SK-N-SH (cell line): ENCODE measurements around the gene FXYD2.

Experiments
- EP300 ChIP-seq, 2 experiments: IDR thresholded peaks; 2 replicates each; pipeline versions ENCODE4 v1.4.0 to v1.6.1; 2012; ENCODE audit warnings: borderline replicate concordance in 1 of 2, low read depth in 1 of 2, low read length in 1 of 2
- GABPA ChIP-seq: IDR thresholded peaks from 2 replicates; pipeline ENCODE4 v1.4.0; 2012; ENCODE audit warnings: low read depth, mild to moderate bottlenecking
- JUND ChIP-seq: IDR thresholded peaks from 2 replicates; pipeline ENCODE4 v1.4.0; 2012
- MXI1 ChIP-seq: IDR thresholded peaks from 2 replicates; pipeline ENCODE4 v1.6.1; 2012; ENCODE audit warnings: mild to moderate bottlenecking, low read depth, low read length, improper control_type of control experiment
- NFIC ChIP-seq: IDR thresholded peaks from 2 replicates; pipeline ENCODE4 v1.4.0; 2012; ENCODE audit warnings: borderline replicate concordance
- PBX3 ChIP-seq: IDR thresholded peaks from 2 replicates; pipeline ENCODE4; 2012
- POLR2AphosphoS5 ChIP-seq: IDR thresholded peaks from 2 replicates; pipeline ENCODE4 v1.6.1; 2012; ENCODE audit warnings: low read depth, low read length
- RCOR1 ChIP-seq: fragments of 150-350 bp; IDR thresholded peaks from 2 replicates; pipeline ENCODE4 v1.6.1; 2017; ENCODE audit warnings: antibody characterized with exemption, low read length
- SIN3A ChIP-seq: IDR thresholded peaks from 2 replicates; pipeline ENCODE4 v1.6.1; 2012; ENCODE audit warnings: low read depth, mild to moderate bottlenecking, low read length, moderate library complexity, borderline replicate concordance
- TAF1 ChIP-seq: IDR thresholded peaks from 2 replicates; pipeline ENCODE4 v1.6.1; 2012; ENCODE audit warnings: low read depth, mild to moderate bottlenecking, low read length, moderate library complexity, borderline replicate concordance
- TEAD4 ChIP-seq: IDR thresholded peaks from 2 replicates; pipeline ENCODE4 v1.4.0; 2012; ENCODE audit warnings: mild to moderate bottlenecking, borderline replicate concordance; ENCODE audit not compliant: insufficient read depth
- YY1 ChIP-seq: IDR thresholded peaks from 2 replicates; pipeline ENCODE4 v1.4.0; 2012; ENCODE audit warnings: low read depth, mild to moderate bottlenecking
- TF ChIP-seq, protein P1 (sequence below): fragments of 200-600 bp; sonication (generic); IDR thresholded peaks from 2 replicates; pipeline ENCODE4 v1.6.1; 2017; ENCODE audit warnings: antibody characterized with exemption, mild to moderate bottlenecking, moderate library complexity

DNA sequence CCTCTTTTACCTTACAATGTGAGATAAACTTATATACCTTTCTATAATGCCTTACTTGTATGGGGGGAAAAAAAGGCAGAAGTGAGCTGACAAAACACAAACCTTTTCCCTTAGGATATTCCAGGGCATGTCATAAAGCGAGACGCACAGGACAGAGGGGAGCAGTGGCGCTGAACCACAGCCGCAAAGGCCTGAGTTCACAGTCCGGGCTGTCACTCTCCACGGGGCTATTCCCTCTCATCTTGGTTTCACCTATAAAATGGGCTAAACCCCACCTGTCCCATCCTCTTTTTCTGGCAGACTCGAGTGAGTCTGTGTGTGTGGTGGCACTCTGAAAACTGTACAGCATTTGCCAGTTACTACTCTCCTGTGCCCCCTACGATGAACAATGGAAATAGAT lies 14.4 kb upstream of the FXYD2 start:
- TF ChIP-seq, protein P1, sequence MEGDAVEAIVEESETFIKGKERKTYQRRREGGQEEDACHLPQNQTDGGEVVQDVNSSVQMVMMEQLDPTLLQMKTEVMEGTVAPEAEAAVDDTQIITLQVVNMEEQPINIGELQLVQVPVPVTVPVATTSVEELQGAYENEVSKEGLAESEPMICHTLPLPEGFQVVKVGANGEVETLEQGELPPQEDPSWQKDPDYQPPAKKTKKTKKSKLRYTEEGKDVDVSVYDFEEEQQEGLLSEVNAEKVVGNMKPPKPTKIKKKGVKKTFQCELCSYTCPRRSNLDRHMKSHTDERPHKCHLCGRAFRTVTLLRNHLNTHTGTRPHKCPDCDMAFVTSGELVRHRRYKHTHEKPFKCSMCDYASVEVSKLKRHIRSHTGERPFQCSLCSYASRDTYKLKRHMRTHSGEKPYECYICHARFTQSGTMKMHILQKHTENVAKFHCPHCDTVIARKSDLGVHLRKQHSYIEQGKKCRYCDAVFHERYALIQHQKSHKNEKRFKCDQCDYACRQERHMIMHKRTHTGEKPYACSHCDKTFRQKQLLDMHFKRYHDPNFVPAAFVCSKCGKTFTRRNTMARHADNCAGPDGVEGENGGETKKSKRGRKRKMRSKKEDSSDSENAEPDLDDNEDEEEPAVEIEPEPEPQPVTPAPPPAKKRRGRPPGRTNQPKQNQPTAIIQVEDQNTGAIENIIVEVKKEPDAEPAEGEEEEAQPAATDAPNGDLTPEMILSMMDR = no peak
- no peak for TF ChIP-seq RCOR1
- TF ChIP-seq YY1 = no peak
- TF ChIP-seq JUND = no peak
- TF ChIP-seq PBX3 = no peak
- no peak for TF ChIP-seq POLR2AphosphoS5
- TF ChIP-seq GABPA = no peak
- no peak for TF ChIP-seq NFIC
- no peak for TF ChIP-seq TEAD4
- TF ChIP-seq TAF1 = no peak
- no peak for TF ChIP-seq EP300 (IDR thresholded peaks at IDR 0.05; ENCODE audit: borderline replicate concordance in 1 of 2, low read depth in 1 of 2, low read length in 1 of 2)
- no peak for TF ChIP-seq SIN3A
- TF ChIP-seq MXI1 = no peak
